NOMO-1 treated with DMSO at 0.1 percent for 48 hours (cell line): ENCODE results near the gene VSIG10.
"Not testable (repeated sequence)": the region's sequence is repeated elsewhere in the genome, so short reads cannot be mapped to it uniquely, and the experiment has no call there.

Experiments used
- DNase-seq: peaks from one replicate; lab custom pipeline; 2025; ENCODE audit not compliant: unreplicated experiment; lab: John Stamatoyannopoulos, UW

Gene VSIG10

GRCh38 chr12:118107694-118108093, 3.9 kb upstream of the VSIG10 start:
- no peak for DNase-seq

- DNase-seq = no peak
These were observed 3.2 kb upstream of the VSIG10 start for GRCh38 chr12:118107011-118107410.

- DNase-seq = peak; percentile 12
These were observed 610 bp downstream of the VSIG10 start for GRCh38 chr12:118103201-118103600.

GRCh38 chr12:118102609-118103008, 1.2 kb downstream of the VSIG10 start:
- DNase-seq = no peak

GRCh38 chr12:118102070-118102469, 1.7 kb downstream of the VSIG10 start:
- DNase-seq = no peak

GRCh38 chr12:118101051-118101450, 2.8 kb downstream of the VSIG10 start:
- no peak for DNase-seq

GRCh38 chr12:118098911-118099671, 4.7 kb downstream of the VSIG10 start:
- no peak for DNase-seq

GRCh38 chr12:118098401-118098800, 5.4 kb downstream of the VSIG10 start:
- DNase-seq = no peak

- DNase-seq = no peak
These were observed 9.8 kb downstream of the VSIG10 start for GRCh38 chr12:118094039-118094438.

GRCh38 chr12:118089782-118090181, 14.0 kb downstream of the VSIG10 start:
- no peak for DNase-seq

GRCh38 chr12:118082161-118082560, 21.6 kb downstream of the VSIG10 start:
- DNase-seq = no peak

GRCh38 chr12:118081521-118081920, 22.3 kb downstream of the VSIG10 start:
- DNase-seq = not testable (repeated sequence)

- DNase-seq = no peak
These were observed 30.0 kb downstream of the VSIG10 start for GRCh38 chr12:118073768-118074167.

GRCh38 chr12:118070650-118071049, 33.2 kb downstream of the VSIG10 start:
- DNase-seq = no peak

GRCh38 chr12:118068445-118068844, 35.4 kb downstream of the VSIG10 start:
- no peak for DNase-seq

GRCh38 chr12:118065380-118065779, 38.4 kb downstream of the VSIG10 start:
- DNase-seq = peak; percentile 19

- peak; percentile 27 for DNase-seq
These were observed 39.2 kb downstream of the VSIG10 start for GRCh38 chr12:118064608-118065007.

GRCh38 chr12:118063576-118064391, 40.0 kb downstream of the VSIG10 start:
- peak; percentile 20 for DNase-seq

GRCh38 chr12:118061873-118062843, 41.7 kb downstream of the VSIG10 start:
- peak; percentile 16 for DNase-seq

GRCh38 chr12:118061011-118061872, 42.6 kb downstream of the VSIG10 start, which contains the start of gene WSB2:
TSS of gene WSB2 (minus strand) at chr12:118061179. CDS start at chr12:118061048, 131 bp downstream.
- DNase-seq = peak; percentile 25
